Karpas-422 (cell line): ENCODE data around the gene LRRC46. TPM values are rescaled to one million over a fixed set of nuclear protein-coding genes. Genes with fewer than 3 reads are reported as not detected.

Source experiments
- DNase-seq: peaks from one replicate; pipeline ENCODE4 v3.0.0-alpha.2; 2015
- H2AFZ ChIP-seq: fragments of 200-600 bp; sonication (generic); 2 replicates; pipeline ENCODE4 v1.6.1; 2014; ENCODE audit warnings: antibody characterized with exemption, low read length, mixed read lengths
- H3K27ac ChIP-seq: fragments of 200-600 bp; sonication (generic); 2 replicates; pipeline ENCODE4 v1.5.1; 2014; ENCODE audit warnings: mild to moderate bottlenecking, low read length, moderate library complexity
- H3K27me3 ChIP-seq: fragments of 200-600 bp; sonication (generic); 2 replicates; pipeline ENCODE4 v1.6.1; 2014; ENCODE audit warnings: low read length, mixed read lengths
- H3K36me3 ChIP-seq: fragments of 200-600 bp; sonication (generic); 2 replicates; pipeline ENCODE4 v1.6.1; 2014; ENCODE audit warnings: low read length, mixed read lengths; ENCODE audit not compliant: insufficient read depth
- H3K4me1 ChIP-seq: fragments of 200-600 bp; sonication (generic); 2 replicates; pipeline ENCODE4 v1.6.1; 2014; ENCODE audit warnings: mild to moderate bottlenecking, low read length, mixed read lengths
- H3K4me2 ChIP-seq: fragments of 200-600 bp; sonication (generic); 2 replicates; pipeline ENCODE4 v1.6.1; 2014; ENCODE audit warnings: low read length, low read depth, mild to moderate bottlenecking; ENCODE audit not compliant: poor library complexity, severe bottlenecking
- H3K4me3 ChIP-seq: fragments of 200-600 bp; sonication (generic); 2 replicates; pipeline ENCODE4 v1.5.1; 2014; ENCODE audit warnings: mild to moderate bottlenecking, antibody characterized with exemption, low read length, mixed read lengths
- H3K79me2 ChIP-seq: fragments of 200-600 bp; sonication (generic); 2 replicates; pipeline ENCODE4 v1.6.1; 2014; ENCODE audit warnings: mild to moderate bottlenecking, low read length, mixed read lengths
- H3K9ac ChIP-seq: fragments of 200-600 bp; sonication (generic); 2 replicates; pipeline ENCODE4 v1.6.0; 2014; ENCODE audit warnings: low read length
- H3K9me2 ChIP-seq: fragments of 200-600 bp; sonication (generic), shearing (Covaris generic); replicated peaks from 2 replicates; pipeline ENCODE4 v1.6.0; 2014; ENCODE audit warnings: mild to moderate bottlenecking, low read length, moderate library complexity; ENCODE audit not compliant: insufficient read depth
- H3K9me3 ChIP-seq: fragments of 300-700, 200-600 bp; sonication (generic); 2 replicates; pipeline ENCODE4 v1.6.1; 2014; ENCODE audit warnings: low read length, mixed read lengths
- H4K20me1 ChIP-seq: fragments of 200-600 bp; sonication (generic); 2 replicates; pipeline ENCODE4 v1.6.1; 2014; ENCODE audit warnings: mild to moderate bottlenecking, antibody characterized with exemption, low read length, low read depth; ENCODE audit not compliant: insufficient read depth
- total RNA-seq: library from RNA; depleted of rRNA; stranded (reverse); fragments of >200 nt; shearing (Covaris generic); gene quantifications from 2 replicates; pipeline ENCODE4 v1.2.3, GENCODE V29; 2014; ENCODE audit warnings: low replicate concordance

The LRRC46 gene
- total RNA-seq, 1 experiment from 2014 or later: not detected

DNA sequence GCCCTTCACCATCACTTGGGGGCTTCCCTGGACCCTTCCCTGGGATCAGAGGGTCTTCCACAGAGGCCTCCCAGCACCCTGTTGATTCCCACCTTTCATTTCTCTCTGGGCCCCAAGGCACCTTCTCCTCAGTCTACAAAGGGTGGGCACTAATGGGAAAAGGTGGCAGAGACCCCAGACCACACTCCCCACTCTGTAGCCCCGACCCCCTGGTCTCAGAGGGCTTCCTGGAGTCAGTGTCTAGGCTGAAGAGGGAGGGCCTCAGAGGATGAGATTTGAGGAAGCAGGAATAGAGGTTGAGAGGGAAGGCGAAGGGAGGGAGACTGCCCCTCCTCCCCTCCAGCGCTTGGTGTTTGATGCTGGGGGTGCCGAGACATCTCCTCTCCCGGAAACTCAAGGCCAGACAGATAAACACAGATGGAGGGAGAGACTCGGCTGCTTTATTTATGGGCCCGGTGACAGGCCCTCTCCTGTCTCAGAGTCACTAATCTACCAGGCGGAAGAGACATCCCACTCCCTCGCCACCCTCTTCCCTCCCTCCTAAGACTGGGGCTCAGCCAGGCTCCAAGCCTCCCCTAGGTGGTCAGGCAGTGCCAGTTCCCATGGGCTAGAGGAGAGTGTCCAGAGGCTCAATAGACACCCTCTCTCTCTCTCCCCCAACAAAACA is 46.0 kb downstream of the LRRC46 start:
- peaks cover 14% of the 10 kb centered on the region for H3K4me1 ChIP-seq
- H3K27ac ChIP-seq: no peak overlapping the region
- H3K9me2 ChIP-seq: no peaks in the 10 kb centered on the region
- DNase-seq: no peak
- no peak overlapping the region for H2AFZ ChIP-seq
- H3K9me3 ChIP-seq: no peaks in the 10 kb centered on the region
- no peaks in the 10 kb centered on the region for H3K36me3 ChIP-seq
- H4K20me1 ChIP-seq: no peaks in the 10 kb centered on the region
- no peak overlapping the region for H3K4me3 ChIP-seq
- H3K27me3 ChIP-seq: no peaks in the 10 kb centered on the region
- no peak overlapping the region for H3K9ac ChIP-seq
- no peak overlapping the region for H3K4me2 ChIP-seq
- no peaks in the 10 kb centered on the region for H3K79me2 ChIP-seq

- no peaks in the 10 kb centered on the region for H3K9me3 ChIP-seq
- H2AFZ ChIP-seq: no peak overlapping the region
- no peaks in the 10 kb centered on the region for H3K27me3 ChIP-seq
- no peak overlapping the region for H3K9ac ChIP-seq
- H3K4me2 ChIP-seq: no peak overlapping the region
- no peaks in the 10 kb centered on the region for H3K79me2 ChIP-seq
- no peaks in the 10 kb centered on the region for H3K9me2 ChIP-seq
- no peak overlapping the region for H3K4me3 ChIP-seq
- no peaks in the 10 kb centered on the region for H3K36me3 ChIP-seq
- peaks cover 14% of the 10 kb centered on the region for H3K4me1 ChIP-seq
- no peak for DNase-seq
- no peaks in the 10 kb centered on the region for H4K20me1 ChIP-seq
- H3K27ac ChIP-seq: no peak overlapping the region
These were observed 46.9 kb downstream of the LRRC46 start for GRCh38 chr17:47878203-47879027.

DNA sequence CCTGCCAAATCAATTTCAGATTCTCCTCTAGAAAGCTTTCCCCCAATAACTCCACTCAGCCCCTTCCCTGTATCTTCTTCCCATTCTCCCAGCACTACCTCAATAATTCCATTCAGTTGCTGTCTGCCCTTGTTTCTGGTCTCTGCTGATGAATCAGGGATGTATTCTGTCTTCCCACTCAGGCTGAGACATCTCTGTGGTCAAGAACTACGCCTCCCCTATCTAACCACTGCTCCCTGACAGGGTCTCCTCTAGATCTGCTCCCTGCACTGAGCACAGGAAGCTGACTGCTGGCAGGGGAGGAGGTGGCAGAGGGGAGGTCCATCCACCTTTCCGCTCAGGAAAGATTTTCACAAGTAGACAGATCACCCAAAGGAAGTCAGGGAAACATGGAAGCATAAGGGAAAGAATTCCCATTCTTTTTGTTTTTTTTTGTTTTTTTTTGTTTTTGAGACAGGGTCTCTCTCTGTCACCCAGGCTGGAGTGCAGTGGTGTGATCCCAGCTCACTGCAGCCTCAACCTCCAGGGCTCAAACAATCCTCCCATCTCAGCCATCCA is 47.6 kb downstream of the LRRC46 start:
- Histone ChIP-seq H2AFZ (no peak overlapping the region), H3K9ac (no peak overlapping the region), H3K79me2 (no peaks in the 10 kb centered on the region), H3K4me3 (no peak overlapping the region), H3K9me3 (no peaks in the 10 kb centered on the region), H3K27me3 (no peaks in the 10 kb centered on the region), H3K27ac (no peak overlapping the region), H4K20me1 (no peaks in the 10 kb centered on the region), H3K4me1 (peaks cover 14% of the 10 kb centered on the region), H3K9me2 (no peaks in the 10 kb centered on the region), H3K4me2 (no peak overlapping the region), H3K36me3 (no peaks in the 10 kb centered on the region)
- no peak for DNase-seq

GRCh38 chr17:47879776-47880454 is 48.4 kb downstream of the LRRC46 start:
- H2AFZ ChIP-seq: no peak overlapping the region
- H4K20me1 ChIP-seq: no peaks in the 10 kb centered on the region
- peaks cover 9% of the 10 kb centered on the region for H3K4me1 ChIP-seq
- no peaks in the 10 kb centered on the region for H3K27me3 ChIP-seq
- H3K9me3 ChIP-seq: no peaks in the 10 kb centered on the region
- H3K9me2 ChIP-seq: no peaks in the 10 kb centered on the region
- no peak overlapping the region for H3K4me2 ChIP-seq
- no peak overlapping the region for H3K4me3 ChIP-seq
- no peak for DNase-seq
- H3K27ac ChIP-seq: no peak overlapping the region
- no peaks in the 10 kb centered on the region for H3K36me3 ChIP-seq
- H3K9ac ChIP-seq: no peak overlapping the region
- H3K79me2 ChIP-seq: no peaks in the 10 kb centered on the region

DNA sequence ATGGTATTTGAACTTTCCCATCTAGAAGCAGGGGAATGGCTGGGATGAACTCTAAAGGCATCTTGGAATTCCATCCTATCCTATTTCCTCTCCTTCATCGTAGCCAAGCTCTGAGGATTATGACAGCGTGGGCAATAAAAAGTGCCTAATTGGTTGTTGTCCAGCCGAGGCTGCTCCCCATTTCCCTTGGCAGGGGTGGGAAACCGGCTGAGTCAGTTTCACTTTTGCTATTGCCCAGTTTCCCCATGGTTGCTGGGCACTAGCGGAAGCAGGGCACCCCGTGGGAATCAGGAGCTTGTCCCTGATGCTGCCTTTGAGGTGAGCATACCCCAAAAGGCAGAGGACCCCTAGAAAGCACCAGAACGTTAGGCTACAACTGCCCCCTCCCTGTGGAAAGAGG is 50.8 kb downstream of the LRRC46 start:
- Histone ChIP-seq H3K36me3 (no peaks in the 10 kb centered on the region), H3K9ac (no peak overlapping the region), H3K27me3 (no peaks in the 10 kb centered on the region), H3K4me2 (no peak overlapping the region), H3K27ac (no peak overlapping the region), H3K4me3 (no peak overlapping the region), H3K79me2 (no peaks in the 10 kb centered on the region), H3K9me2 (no peaks in the 10 kb centered on the region), H4K20me1 (no peaks in the 10 kb centered on the region), H2AFZ (no peak overlapping the region), H3K4me1 (no peaks in the 10 kb centered on the region), H3K9me3 (no peaks in the 10 kb centered on the region)
- DNase-seq: no peak

- no peak overlapping the region for H3K4me3 ChIP-seq
- H3K36me3 ChIP-seq: no peaks in the 10 kb centered on the region
- no peak overlapping the region for H3K27ac ChIP-seq
- H3K9me3 ChIP-seq: no peaks in the 10 kb centered on the region
- DNase-seq: no peak
- no peak overlapping the region for H3K4me2 ChIP-seq
- H2AFZ ChIP-seq: no peak overlapping the region
- no peak overlapping the region for H3K9ac ChIP-seq
- no peaks in the 10 kb centered on the region for H3K4me1 ChIP-seq
- no peaks in the 10 kb centered on the region for H3K9me2 ChIP-seq
- no peaks in the 10 kb centered on the region for H3K27me3 ChIP-seq
- no peaks in the 10 kb centered on the region for H4K20me1 ChIP-seq
- H3K79me2 ChIP-seq: no peaks in the 10 kb centered on the region
These were observed 51.5 kb downstream of the LRRC46 start for GRCh38 chr17:47882695-47883588.

GRCh38 chr17:47883589-47884426 is 52.3 kb downstream of the LRRC46 start:
- no peaks in the 10 kb centered on the region for H3K4me1 ChIP-seq
- no peak overlapping the region for H3K4me3 ChIP-seq
- no peaks in the 10 kb centered on the region for H3K9me2 ChIP-seq
- H2AFZ ChIP-seq: no peak overlapping the region
- H3K9me3 ChIP-seq: no peaks in the 10 kb centered on the region
- no peak overlapping the region for H3K27ac ChIP-seq
- H3K9ac ChIP-seq: no peak overlapping the region
- no peaks in the 10 kb centered on the region for H3K36me3 ChIP-seq
- no peaks in the 10 kb centered on the region for H3K27me3 ChIP-seq
- no peak overlapping the region for H3K4me2 ChIP-seq
- H3K79me2 ChIP-seq: no peaks in the 10 kb centered on the region
- H4K20me1 ChIP-seq: no peaks in the 10 kb centered on the region
- DNase-seq: no peak
